ENCODE results near the gene CYP4F22. TPM values are rescaled to one million over a fixed set of nuclear protein-coding genes. Genes with fewer than 3 reads are reported as not detected.
"Not testable (repeated sequence)": the region's sequence is repeated elsewhere in the genome, so short reads cannot be mapped to it uniquely, and the experiment has no call there.

The CYP4F22 gene
- total RNA-seq, 2 donors from 2014 or later, result 28.9 to 48.1 TPM

GRCh38 chr19:15479391-15480345, 28.7 kb upstream of the CYP4F22 start, which contains the start of gene PGLYRP2:
Gene PGLYRP2, minus strand, starts transcription at chr19:15479501. Its CDS starts 130 bp downstream, at chr19:15479371.
- Histone ChIP-seq H3K27me3 (replicated peaks; ENCODE audit: insufficient read depth) (no peaks in the 10 kb centered on the region), H3K4me1 (replicated peaks) (peaks cover 9% of the 10 kb centered on the region), H3K27ac (peak within 1 kb of the TSS; percentile 58 to 76), H3K9me3 (no peaks in the 10 kb centered on the region), H3K4me3 (no peak within 1 kb of the TSS), H3K36me3 (no peaks in the 10 kb centered on the region)
- DNase-seq (ENCODE audit: low spot score), result peak; percentile 86
- TF ChIP-seq POLR2AphosphoS5 (IDR thresholded peaks at IDR 0.05) (peak; percentile 84), POLR2A (IDR thresholded peaks at IDR 0.05) (no peak), CTCF (IDR thresholded peaks at IDR 0.05) (peak; percentile 35 to 87 (median 75))
- intact Hi-C loops (cut with DNase I), result no loop called here
- WGBS, result 55% methylated on average over 16 of the region's 16 CpGs

GRCh38 chr19:15480996-15481395, 27.3 kb upstream of the CYP4F22 start:
- DNase-seq (ENCODE audit: low spot score); intact Hi-C loops (cut with DNase I); H3K36me3 ChIP-seq; H3K4me3 ChIP-seq; H3K9me3 ChIP-seq; H3K4me1 ChIP-seq (replicated peaks); H3K27me3 ChIP-seq (replicated peaks; ENCODE audit: insufficient read depth): not testable (repeated sequence)
- peak overlapping the region in 1 of 2 donors; percentile 76 for H3K27ac ChIP-seq
- WGBS, result 94% methylated on average over 7 of the region's 7 CpGs

GRCh38 chr19:15485768-15486167, 22.6 kb upstream of the CYP4F22 start:
- H3K27me3 ChIP-seq (replicated peaks; ENCODE audit: insufficient read depth); H3K9me3 ChIP-seq; H3K36me3 ChIP-seq; intact Hi-C loops (cut with DNase I); H3K4me1 ChIP-seq (replicated peaks); H3K4me3 ChIP-seq: not testable (repeated sequence)
- peak; percentile 67 for DNase-seq (ENCODE audit: low spot score)
- 30% methylated on average over 5 of the region's 5 CpGs for WGBS
- H3K27ac ChIP-seq, result peak overlapping the region in 1 of 2 donors; percentile 55
- TF ChIP-seq POLR2AphosphoS5 (IDR thresholded peaks at IDR 0.05), result peak; percentile 82

- WGBS, result 90% methylated on average over 4 of the region's 4 CpGs
- no peaks in the 10 kb centered on the region for H3K27me3 ChIP-seq (replicated peaks; ENCODE audit: insufficient read depth)
Observed at GRCh38 chr19:15487038-15487437, 21.3 kb upstream of the CYP4F22 start.

GRCh38 chr19:15488489-15489226, 19.7 kb upstream of the CYP4F22 start:
- TF ChIP-seq CTCF (IDR thresholded peaks at IDR 0.05) (no peak), POLR2AphosphoS5 (IDR thresholded peaks at IDR 0.05) (no peak), POLR2A (IDR thresholded peaks at IDR 0.05) (no peak)
- Histone ChIP-seq H3K36me3 (no peaks in the 10 kb centered on the region), H3K4me1 (replicated peaks) (no peaks in the 10 kb centered on the region), H3K9me3 (no peaks in the 10 kb centered on the region), H3K27me3 (replicated peaks; ENCODE audit: insufficient read depth) (no peaks in the 10 kb centered on the region), H3K4me3 (no peak overlapping the region), H3K27ac (no peak overlapping the region)
- 51% methylated on average over 13 of the region's 13 CpGs for WGBS
- DNase-seq (ENCODE audit: low spot score), result no peak
- intact Hi-C loops (cut with DNase I), result no loop called here

More at GRCh38 chr19:15487038-15487437, 21.3 kb upstream of the CYP4F22 start:
- H3K4me3 ChIP-seq, result no peak overlapping the region
- no peak overlapping the region for H3K27ac ChIP-seq
- no peak for DNase-seq (ENCODE audit: low spot score)
- TF ChIP-seq POLR2A (IDR thresholded peaks at IDR 0.05) (no peak), CTCF (IDR thresholded peaks at IDR 0.05) (no peak), POLR2AphosphoS5 (IDR thresholded peaks at IDR 0.05) (no peak)
- H3K9me3 ChIP-seq, result no peaks in the 10 kb centered on the region
- H3K4me1 ChIP-seq (replicated peaks), result no peaks in the 10 kb centered on the region
- H3K36me3 ChIP-seq, result no peaks in the 10 kb centered on the region
- intact Hi-C loops (cut with DNase I), result no loop called here

Data from prostate gland (tissue), 2 donors.